Measurements from ENCODE around the gene SNTB2.

SNTB2 gene

DNA sequence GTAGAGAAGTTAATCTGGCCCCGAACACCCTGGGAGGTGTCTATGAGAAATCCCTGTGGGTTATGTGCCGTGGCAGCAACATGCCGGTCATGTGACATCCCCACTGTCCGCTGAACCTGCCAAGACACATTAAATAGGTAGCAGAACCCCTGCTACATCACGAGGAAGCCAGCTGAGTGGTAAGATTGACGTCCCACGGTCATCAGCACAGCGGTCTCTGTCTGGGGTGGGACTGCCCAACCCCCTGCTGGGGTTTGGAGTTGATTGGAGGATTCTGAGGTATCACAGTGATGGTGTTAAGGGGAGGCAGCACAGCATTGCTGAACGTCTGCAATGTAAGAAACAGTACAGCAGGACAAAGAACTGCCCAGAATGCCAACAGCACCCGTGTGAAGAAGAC lies 162.6 kb downstream of the SNTB2 start:
- DNase-seq = no peak

DNA sequence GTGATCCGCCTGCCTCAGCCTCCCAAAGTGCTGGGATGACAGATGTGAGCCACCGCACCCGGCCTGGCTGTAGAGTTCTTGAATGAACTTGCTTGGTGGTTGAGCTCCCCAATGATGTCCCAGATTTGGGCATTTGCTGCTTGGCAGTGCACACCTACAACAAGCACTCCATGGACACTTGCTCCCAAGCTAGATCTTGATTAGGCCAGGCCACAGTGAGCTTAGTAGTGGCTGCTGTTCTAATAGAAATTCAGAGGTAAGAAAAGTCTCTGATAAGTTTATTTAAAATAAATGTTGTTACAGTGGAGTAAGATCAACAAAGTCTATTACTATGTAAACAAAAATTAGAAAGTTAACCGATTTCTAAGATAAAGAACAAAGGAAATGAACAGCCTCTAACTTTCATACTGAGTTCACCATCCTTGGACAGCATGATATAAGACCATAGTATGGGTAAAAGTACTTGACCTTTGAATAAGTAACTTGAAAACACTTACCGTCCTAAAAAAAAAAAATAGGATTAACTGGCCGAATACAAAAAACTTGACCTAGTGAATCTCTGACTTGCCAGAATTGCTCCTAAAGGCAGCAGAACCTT lies 163.7 kb downstream of the SNTB2 start:
- no peak for DNase-seq

DNA sequence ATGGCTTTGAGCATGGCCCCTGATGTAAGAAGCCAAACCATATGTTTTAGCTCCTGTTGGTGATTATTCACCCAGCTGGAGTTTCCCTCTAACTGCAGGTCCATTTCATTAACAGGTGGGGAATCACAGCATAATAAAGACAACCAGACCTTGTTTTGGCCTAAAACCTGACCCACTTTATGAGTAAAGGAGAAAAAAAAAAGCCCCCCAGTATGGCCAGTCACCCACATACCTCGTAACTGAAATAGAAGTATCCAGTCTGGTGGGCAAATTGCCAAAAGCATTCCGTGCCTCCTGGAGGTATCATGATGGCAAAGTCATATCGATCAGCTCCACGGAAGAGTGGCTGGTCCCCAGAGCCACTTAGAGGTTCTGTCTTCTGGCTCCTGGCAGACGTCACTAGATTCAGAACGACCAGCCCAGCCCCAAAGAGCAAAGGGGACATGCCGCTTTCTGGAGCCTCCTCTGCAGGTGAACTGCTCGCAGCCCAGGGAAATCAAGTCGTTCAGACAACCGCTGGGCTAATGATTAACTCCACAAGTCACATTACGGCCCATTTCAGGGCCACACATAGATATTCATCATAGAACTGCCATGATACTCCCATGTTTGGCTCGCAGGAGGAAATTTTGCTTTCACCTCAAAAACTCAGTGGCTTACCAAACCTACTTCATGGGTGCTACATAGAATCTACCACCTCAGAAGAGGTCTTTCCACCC lies 164.5 kb downstream of the SNTB2 start, which contains the start of gene TMED6:
TMED6 (minus strand) TSS at position 478 of the 719 bp plus-strand sequence; CDS start at position 445, 33 bp downstream.
- no peak for DNase-seq

Measured in CD4-positive, alpha-beta T cell treated with Interleukin-6 for 4 hours (primary cell).